Fibroblast of lung (primary cell): ENCODE measurements around the gene RIPK1.

ENCODE experiments used
- EZH2 ChIP-seq: IDR thresholded peaks from 2 replicates; pipeline ENCODE4 v1.5.1; 2012; ENCODE audit warnings: low read length, control low read depth, mild to moderate bottlenecking; ENCODE audit errors: missing control alignments
- TF ChIP-seq, protein P1 (sequence below), 2 donors: IDR thresholded peaks in 1 of 2; conservative IDR thresholded peaks in 1 of 2; 1 replicate in 1 of 2; 2 replicates in 1 of 2; pipeline ENCODE4 v1.5.1; 2011 to 2012; ENCODE audit warnings: low read length in 2 of 2, control low read depth in 1 of 2, inconsistent platforms in 1 of 2, low read depth in 1 of 2, mild to moderate bottlenecking in 1 of 2

DNA sequence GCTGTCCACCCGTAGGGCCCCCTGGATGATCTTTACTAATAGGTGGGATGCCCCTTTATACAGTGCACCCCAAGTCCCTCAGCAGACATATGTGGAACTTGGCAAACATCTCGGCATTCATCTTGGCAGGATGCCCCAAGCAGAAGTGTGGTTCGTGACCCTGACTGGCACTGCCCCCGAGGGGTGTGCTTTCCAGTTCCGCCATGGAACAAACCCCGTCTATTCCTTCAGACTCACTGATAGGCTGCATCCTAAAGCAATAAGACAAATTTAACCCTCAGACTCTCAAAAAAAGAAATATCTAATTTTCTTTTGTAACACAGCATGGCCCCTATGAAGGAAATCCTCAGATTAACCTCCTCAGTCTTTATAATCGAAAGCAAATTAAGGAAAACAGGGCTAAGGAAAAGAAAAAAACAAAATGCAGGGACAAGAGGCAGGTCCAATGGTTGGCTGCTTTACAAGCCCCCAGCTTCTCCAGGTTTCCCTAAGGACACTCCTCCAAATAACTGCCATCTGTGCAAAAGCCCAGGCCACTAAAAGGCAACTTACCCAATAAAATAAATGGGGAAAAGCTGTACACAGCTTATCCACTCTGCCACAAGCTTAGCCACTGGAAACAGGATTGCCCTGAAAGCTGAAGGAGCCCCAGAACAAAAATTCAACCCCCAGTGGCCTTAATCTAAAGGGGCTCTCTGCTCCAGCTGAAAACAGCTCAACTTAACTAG is 30.5 kb upstream of the RIPK1 start:
- TF ChIP-seq, protein P1, sequence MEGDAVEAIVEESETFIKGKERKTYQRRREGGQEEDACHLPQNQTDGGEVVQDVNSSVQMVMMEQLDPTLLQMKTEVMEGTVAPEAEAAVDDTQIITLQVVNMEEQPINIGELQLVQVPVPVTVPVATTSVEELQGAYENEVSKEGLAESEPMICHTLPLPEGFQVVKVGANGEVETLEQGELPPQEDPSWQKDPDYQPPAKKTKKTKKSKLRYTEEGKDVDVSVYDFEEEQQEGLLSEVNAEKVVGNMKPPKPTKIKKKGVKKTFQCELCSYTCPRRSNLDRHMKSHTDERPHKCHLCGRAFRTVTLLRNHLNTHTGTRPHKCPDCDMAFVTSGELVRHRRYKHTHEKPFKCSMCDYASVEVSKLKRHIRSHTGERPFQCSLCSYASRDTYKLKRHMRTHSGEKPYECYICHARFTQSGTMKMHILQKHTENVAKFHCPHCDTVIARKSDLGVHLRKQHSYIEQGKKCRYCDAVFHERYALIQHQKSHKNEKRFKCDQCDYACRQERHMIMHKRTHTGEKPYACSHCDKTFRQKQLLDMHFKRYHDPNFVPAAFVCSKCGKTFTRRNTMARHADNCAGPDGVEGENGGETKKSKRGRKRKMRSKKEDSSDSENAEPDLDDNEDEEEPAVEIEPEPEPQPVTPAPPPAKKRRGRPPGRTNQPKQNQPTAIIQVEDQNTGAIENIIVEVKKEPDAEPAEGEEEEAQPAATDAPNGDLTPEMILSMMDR (conservative IDR thresholded peaks at IDR 0.05 in 1 of 2, IDR thresholded peaks at IDR 0.05 in 1 of 2; ENCODE audit: low read depth in 1 of 2, low read length in 2 of 2): no peak
- no peak for TF ChIP-seq EZH2
